HEK293 (cell line): ENCODE results near the gene RNF4.

Source experiments
- CTCF ChIA-PET: fragments of 350-600 bp; formaldehyde crosslinking; extraction: SDS; loops from one replicate; lab custom pipeline; 2021; ENCODE audit warnings: antibody characterized with exemption; lab: Yijun Ruan, JAX
- POLR2A ChIA-PET: fragments of 300-600 bp; formaldehyde crosslinking; extraction: SDS; loops from one replicate; lab custom pipeline; 2020; ENCODE audit warnings: antibody characterized with exemption, inconsistent platforms; lab: Yijun Ruan, JAX
- H3K27ac ChIP-seq: fragments of 200-500 bp; sonication (Bioruptor generic); 2 replicates; pipeline ENCODE4 v1.5.1; 2014; ENCODE audit warnings: low read depth, low read length, control low read depth, inconsistent platforms; ENCODE audit errors: extremely low read depth
- H3K36me3 ChIP-seq, 2 experiments: fragments of 200-500 bp in 1 of 2; sonication (Bioruptor generic) in 1 of 2; 1 replicate in 1 of 2; 2 replicates in 1 of 2; pipeline ENCODE4 v1.5.1; 2014 to 2017; ENCODE audit warnings: inconsistent platforms in 2 of 2, low read length in 2 of 2; ENCODE audit not compliant: control insufficient read depth in 2 of 2, insufficient read depth in 1 of 2
- H3K4me1 ChIP-seq: fragments of 200-500 bp; sonication (Bioruptor generic); 2 replicates; pipeline ENCODE4 v1.5.1; 2014; ENCODE audit warnings: mild to moderate bottlenecking, low read length, inconsistent platforms; ENCODE audit not compliant: control insufficient read depth, insufficient read depth
- H3K4me3 ChIP-seq: 2 replicates; pipeline ENCODE4 v1.5.1; 2011; ENCODE audit warnings: low read depth, mild to moderate bottlenecking, control low read depth, low read length, moderate library complexity
- H3K9me3 ChIP-seq: fragments of 200-500 bp; sonication (Bioruptor generic); 2 replicates; pipeline ENCODE4 v1.5.1; 2014; ENCODE audit warnings: low read depth, low read length, inconsistent platforms; ENCODE audit not compliant: control insufficient read depth, insufficient read depth
- GLIS1 ChIP-seq: fragments of 450-650 bp; formaldehyde crosslinking; IDR thresholded peaks from 2 replicates; pipeline ENCODE4 v1.5.1; 2016; ENCODE audit warnings: missing biosample characterization, missing genetic modification characterization
- WT1 ChIP-seq: fragments of 450-650 bp; formaldehyde crosslinking; IDR thresholded peaks from 2 replicates; pipeline ENCODE4 v1.5.1; 2016; ENCODE audit warnings: missing biosample characterization, missing genetic modification characterization
- ZFHX2 ChIP-seq: fragments of 450-650 bp; formaldehyde crosslinking; conservative IDR thresholded peaks from 2 replicates; pipeline ENCODE4 v1.5.1; 2016; ENCODE audit warnings: missing biosample characterization, missing genetic modification characterization
- ZNF114 ChIP-seq: fragments of 450-650 bp; formaldehyde crosslinking; IDR thresholded peaks from 2 replicates; pipeline ENCODE4 v1.5.0; 2017; ENCODE audit warnings: missing biosample characterization, missing genetic modification characterization
- ZNF121 ChIP-seq: fragments of 450-650 bp; formaldehyde crosslinking; IDR thresholded peaks from 2 replicates; pipeline ENCODE4 v1.5.1; 2016; ENCODE audit warnings: missing biosample characterization, missing genetic modification characterization
- ZNF274 ChIP-seq, 2 experiments: fragments of 200-500 bp in 1 of 2; fragments of 450-650 bp in 1 of 2; sonication (Bioruptor generic) in 1 of 2; formaldehyde crosslinking in 1 of 2; IDR thresholded peaks; 2 replicates each; pipeline versions ENCODE4 v1.5.1 to v1.6.1; 2014 to 2016; ENCODE audit warnings: borderline replicate concordance in 1 of 2, inconsistent platforms in 1 of 2, low read length in 1 of 2, missing biosample characterization in 1 of 2, missing genetic modification characterization in 1 of 2
- ZNF341 ChIP-seq: fragments of 450-650 bp; formaldehyde crosslinking; IDR thresholded peaks from 2 replicates; pipeline ENCODE4; 2016; ENCODE audit warnings: low read depth, missing biosample characterization, missing genetic modification characterization
- ZNF394 ChIP-seq: fragments of 450-650 bp; formaldehyde crosslinking; IDR thresholded peaks from 2 replicates; pipeline ENCODE4 v1.5.1; 2016; ENCODE audit warnings: missing biosample characterization, missing genetic modification characterization, mild to moderate bottlenecking, moderate library complexity, borderline replicate concordance
- ZNF426 ChIP-seq: fragments of 450-650 bp; formaldehyde crosslinking; IDR thresholded peaks from 2 replicates; pipeline ENCODE4 v1.5.1; 2017; ENCODE audit warnings: missing biosample characterization, missing genetic modification characterization, mild to moderate bottlenecking, inconsistent platforms, moderate library complexity
- ZNF473 ChIP-seq: fragments of 450-650 bp; formaldehyde crosslinking; IDR thresholded peaks from 2 replicates; pipeline ENCODE4 v1.5.1; 2017; ENCODE audit warnings: missing biosample characterization, missing genetic modification characterization
- ZNF521 ChIP-seq: fragments of 450-650 bp; formaldehyde crosslinking; IDR thresholded peaks from 2 replicates; pipeline ENCODE4 v1.5.1; 2017; ENCODE audit warnings: missing biosample characterization, mild to moderate bottlenecking, missing genetic modification characterization
- ZNF558 ChIP-seq: fragments of 450-650 bp; formaldehyde crosslinking; IDR thresholded peaks from 2 replicates; pipeline ENCODE4 v1.5.1; 2016; ENCODE audit warnings: missing biosample characterization, missing genetic modification characterization
- ZNF664 ChIP-seq: fragments of 450-650 bp; formaldehyde crosslinking; IDR thresholded peaks from 2 replicates; pipeline ENCODE4 v1.5.1; 2016; ENCODE audit warnings: missing biosample characterization, missing genetic modification characterization
- ZNF843 ChIP-seq: fragments of 450-650 bp; formaldehyde crosslinking; IDR thresholded peaks from 2 replicates; pipeline ENCODE4 v1.5.1; 2016; ENCODE audit warnings: missing biosample characterization, missing genetic modification characterization
- TF ChIP-seq, protein P1 (sequence below): fragments of 450-650 bp; formaldehyde crosslinking; IDR thresholded peaks from 2 replicates; pipeline ENCODE4 v1.5.1; 2017; ENCODE audit warnings: missing biosample characterization, missing genetic modification characterization
- TF ChIP-seq, protein P2 (sequence below): fragments of 450-650 bp; formaldehyde crosslinking; conservative IDR thresholded peaks from 2 replicates; pipeline ENCODE4 v1.5.1; 2016; ENCODE audit warnings: low read depth, missing biosample characterization, missing genetic modification characterization

RNF4 gene

DNA sequence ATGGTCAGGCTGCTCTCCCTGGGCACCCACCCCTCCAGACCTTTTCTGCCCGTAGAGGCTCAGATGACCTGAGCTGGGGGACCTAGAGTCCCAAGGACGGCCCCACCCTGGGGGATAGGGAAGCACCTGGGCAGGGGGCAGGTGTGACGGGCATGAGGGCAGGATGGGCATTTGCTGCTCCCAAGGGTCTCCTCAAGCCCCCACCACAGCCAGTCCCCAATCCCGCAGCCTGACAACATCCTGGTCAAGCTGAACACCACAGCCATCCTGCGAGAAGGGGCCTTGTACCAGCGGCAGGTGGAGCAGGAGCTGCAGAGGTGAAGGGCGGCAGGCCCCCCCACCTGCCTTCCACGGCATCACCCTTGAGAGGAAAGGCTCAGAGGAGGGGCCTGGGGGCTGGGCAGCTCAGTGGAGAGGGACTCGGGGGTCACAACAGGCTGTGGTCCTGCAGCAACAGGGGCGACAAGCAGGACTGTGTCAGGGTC is 17.8 kb upstream of the RNF4 start:
- H3K4me1 ChIP-seq: no peaks in the 10 kb centered on the region
- TF ChIP-seq ZFHX2 (no peak), ZNF274 (IDR thresholded peaks at IDR 0.05; ENCODE audit: low read length) (no peak), ZNF274 (tag by site-specific recombination; IDR thresholded peaks at IDR 0.05; ENCODE audit: borderline replicate concordance) (no peak), ZNF521 (tag by site-specific recombination) (no peak)
- TF ChIP-seq, protein P1, sequence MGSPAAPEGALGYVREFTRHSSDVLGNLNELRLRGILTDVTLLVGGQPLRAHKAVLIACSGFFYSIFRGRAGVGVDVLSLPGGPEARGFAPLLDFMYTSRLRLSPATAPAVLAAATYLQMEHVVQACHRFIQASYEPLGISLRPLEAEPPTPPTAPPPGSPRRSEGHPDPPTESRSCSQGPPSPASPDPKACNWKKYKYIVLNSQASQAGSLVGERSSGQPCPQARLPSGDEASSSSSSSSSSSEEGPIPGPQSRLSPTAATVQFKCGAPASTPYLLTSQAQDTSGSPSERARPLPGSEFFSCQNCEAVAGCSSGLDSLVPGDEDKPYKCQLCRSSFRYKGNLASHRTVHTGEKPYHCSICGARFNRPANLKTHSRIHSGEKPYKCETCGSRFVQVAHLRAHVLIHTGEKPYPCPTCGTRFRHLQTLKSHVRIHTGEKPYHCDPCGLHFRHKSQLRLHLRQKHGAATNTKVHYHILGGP: no peak
- TF ChIP-seq, all 188 proteins: peak for 0
- no peak overlapping the region for H3K4me3 ChIP-seq
- H3K27ac ChIP-seq: no peak overlapping the region
- no peaks in the 10 kb centered on the region for H3K36me3 ChIP-seq
- POLR2A ChIA-PET: no interaction called here
- CTCF ChIA-PET: interaction anchor here (0.6 kb wide), 2 partner anchors 9 to 23 kb away, joined by 3 to 7 read pairs; no protein-coding TSS in a partner anchor
- no peaks in the 10 kb centered on the region for H3K9me3 ChIP-seq

DNA sequence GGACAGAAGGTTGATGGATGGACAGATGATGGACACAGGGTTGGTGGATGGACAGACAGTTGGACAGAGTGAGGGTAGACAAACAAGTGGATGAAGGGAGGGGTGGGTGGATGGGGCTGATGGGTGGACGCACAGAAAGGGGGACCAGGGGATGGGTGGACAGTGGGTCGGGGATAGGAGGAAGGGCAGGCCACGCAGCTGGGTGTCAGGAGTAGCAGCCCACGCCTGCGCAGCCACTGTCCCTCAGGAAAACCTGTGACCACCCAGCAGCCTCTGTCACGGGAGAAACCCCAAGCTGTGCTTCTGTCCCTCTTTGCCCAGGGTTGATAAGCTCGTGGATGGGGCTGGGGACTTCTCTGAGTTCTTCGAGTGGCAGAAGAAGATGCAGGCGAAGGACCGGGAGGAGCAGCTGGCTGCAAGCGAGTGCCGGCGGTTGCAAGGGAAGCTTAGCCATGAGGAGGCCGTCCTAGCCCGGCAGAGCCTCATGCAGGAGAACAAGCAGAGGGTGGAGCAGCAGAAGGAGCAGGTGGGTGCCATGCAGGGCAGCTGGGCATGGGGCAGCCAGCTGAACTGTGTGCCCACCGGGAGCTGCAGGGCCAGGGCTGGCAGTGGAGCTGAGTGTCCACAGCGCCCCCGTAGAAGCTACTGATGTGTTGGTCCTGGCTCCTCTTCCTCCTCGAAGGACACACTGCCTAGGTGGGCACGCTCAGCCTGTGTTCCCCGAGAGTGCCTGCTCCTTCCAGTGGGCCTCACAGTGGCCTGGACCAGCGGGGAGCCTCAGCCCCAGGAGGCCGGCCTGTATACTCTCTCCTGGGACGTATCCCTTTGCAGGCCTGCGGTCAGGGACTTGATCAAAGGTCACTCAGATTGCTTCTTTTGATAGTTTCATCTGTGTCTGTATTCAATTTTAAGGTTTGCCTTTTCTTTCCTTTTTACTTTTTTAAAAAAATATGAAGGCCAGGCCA is 16.8 kb upstream of the RNF4 start:
- ChIA-PET POLR2A (no interaction called here), CTCF (no interaction called here)
- no peak overlapping the region for H3K4me3 ChIP-seq
- H3K4me1 ChIP-seq: no peaks in the 10 kb centered on the region
- TF ChIP-seq ZNF341 (tag by site-specific recombination) (no peak), GLIS1 (0 out of 2 replicates have a peak, but pooled peaks have one; percentile 1)
- no peak overlapping the region for H3K27ac ChIP-seq
- no peaks in the 10 kb centered on the region for H3K36me3 ChIP-seq
- H3K9me3 ChIP-seq: no peaks in the 10 kb centered on the region

DNA sequence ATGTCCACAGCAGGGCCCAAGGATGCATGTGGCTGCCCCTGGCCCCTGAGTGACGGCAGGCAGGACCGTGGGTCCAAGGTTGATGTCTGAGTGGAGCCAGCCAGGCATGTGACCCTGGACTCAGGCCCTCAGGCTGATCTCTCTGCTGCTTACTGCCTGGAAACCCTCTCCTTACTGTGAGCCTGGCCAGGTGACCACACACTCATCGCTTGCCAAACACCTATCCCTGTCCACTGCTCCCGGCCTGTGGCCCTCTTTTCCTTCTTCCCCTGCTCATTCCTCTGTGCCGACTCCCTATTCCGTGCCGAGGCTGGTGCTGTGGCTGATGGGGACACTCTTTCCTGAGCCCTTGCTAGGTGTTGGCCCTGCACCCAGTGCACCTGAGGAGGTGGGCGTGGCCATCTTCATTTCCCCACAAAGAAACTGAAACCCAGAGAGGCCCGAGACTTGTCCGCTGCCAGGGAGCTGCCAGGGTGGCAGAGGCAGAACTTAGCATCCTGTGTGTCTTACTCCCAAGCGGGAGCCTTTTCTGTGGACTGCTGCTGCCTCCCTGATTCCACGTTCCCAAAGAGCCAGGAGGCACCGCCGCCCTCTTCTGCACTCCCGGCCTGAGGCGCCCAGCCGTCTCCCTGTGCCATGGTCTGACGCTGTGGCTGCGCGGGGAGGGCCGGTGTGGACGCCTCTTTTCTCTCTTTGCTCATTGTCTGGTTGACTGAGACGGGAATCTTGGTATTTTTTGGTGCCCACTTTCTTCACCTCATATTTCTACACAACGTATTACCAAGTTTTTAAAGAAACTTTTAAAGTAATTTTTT is 11.2 kb upstream of the RNF4 start:
- CTCF ChIA-PET: interaction anchor here (0.6 to 0.7 kb wide), 2 partner anchors 8 to 231 kb away, joined by 3 to 6 read pairs; no protein-coding TSS in a partner anchor
- H3K4me1 ChIP-seq: no peaks in the 10 kb centered on the region; the same call in 1 of the 2 replicates
- H3K27ac ChIP-seq: no peak overlapping the region
- no peaks in the 10 kb centered on the region for H3K36me3 ChIP-seq
- no peak overlapping the region for H3K4me3 ChIP-seq
- TF ChIP-seq ZNF426 (no peak), ZNF121 (tag by site-specific recombination) (no peak), ZNF843 (tag by site-specific recombination) (no peak), ZNF394 (tag by site-specific recombination) (no peak), ZNF114 (tag by site-specific recombination) (no peak), ZNF473 (no peak), ZNF558 (tag by site-specific recombination) (no peak), WT1 (tag by site-specific recombination) (no peak), ZNF664 (tag by site-specific recombination) (no peak)
- TF ChIP-seq, protein P2, sequence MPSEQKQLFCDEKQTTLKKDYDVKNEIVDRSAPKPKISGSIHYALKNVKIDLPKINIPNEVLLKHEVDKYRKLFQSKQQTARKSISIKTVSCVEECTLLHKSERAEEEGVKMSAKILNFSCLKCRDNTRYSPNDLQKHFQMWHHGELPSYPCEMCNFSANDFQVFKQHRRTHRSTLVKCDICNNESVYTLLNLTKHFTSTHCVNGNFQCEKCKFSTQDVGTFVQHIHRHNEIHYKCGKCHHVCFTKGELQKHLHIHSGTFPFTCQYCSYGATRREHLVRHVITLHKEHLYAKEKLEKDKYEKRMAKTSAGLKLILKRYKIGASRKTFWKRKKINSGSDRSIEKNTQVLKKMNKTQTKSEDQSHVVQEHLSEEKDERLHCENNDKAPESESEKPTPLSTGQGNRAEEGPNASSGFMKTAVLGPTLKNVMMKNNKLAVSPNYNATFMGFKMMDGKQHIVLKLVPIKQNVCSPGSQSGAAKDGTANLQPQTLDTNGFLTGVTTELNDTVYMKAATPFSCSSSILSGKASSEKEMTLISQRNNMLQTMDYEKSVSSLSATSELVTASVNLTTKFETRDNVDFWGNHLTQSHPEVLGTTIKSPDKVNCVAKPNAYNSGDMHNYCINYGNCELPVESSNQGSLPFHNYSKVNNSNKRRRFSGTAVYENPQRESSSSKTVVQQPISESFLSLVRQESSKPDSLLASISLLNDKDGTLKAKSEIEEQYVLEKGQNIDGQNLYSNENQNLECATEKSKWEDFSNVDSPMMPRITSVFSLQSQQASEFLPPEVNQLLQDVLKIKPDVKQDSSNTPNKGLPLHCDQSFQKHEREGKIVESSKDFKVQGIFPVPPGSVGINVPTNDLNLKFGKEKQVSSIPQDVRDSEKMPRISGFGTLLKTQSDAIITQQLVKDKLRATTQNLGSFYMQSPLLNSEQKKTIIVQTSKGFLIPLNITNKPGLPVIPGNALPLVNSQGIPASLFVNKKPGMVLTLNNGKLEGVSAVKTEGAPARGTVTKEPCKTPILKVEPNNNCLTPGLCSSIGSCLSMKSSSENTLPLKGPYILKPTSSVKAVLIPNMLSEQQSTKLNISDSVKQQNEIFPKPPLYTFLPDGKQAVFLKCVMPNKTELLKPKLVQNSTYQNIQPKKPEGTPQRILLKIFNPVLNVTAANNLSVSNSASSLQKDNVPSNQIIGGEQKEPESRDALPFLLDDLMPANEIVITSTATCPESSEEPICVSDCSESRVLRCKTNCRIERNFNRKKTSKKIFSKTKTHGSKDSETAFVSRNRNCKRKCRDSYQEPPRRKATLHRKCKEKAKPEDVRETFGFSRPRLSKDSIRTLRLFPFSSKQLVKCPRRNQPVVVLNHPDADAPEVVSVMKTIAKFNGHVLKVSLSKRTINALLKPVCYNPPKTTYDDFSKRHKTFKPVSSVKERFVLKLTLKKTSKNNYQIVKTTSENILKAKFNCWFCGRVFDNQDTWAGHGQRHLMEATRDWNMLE: no peak
- POLR2A ChIA-PET: interaction anchor here (0.7 kb wide), 1 partner anchor 8 kb away, joined by 7 read pairs; no protein-coding TSS in a partner anchor
- H3K9me3 ChIP-seq: no peaks in the 10 kb centered on the region
